Measurements from ENCODE around the gene CYSRT1. TPM values are rescaled to one million over a fixed set of nuclear protein-coding genes. Genes with fewer than 3 reads are reported as not detected.

Gene CYSRT1
- total and polyA plus RNA-seq, 3 donors from 2014 or later, result 3.0 to 5.6 (median 3.7) TPM

DNA sequence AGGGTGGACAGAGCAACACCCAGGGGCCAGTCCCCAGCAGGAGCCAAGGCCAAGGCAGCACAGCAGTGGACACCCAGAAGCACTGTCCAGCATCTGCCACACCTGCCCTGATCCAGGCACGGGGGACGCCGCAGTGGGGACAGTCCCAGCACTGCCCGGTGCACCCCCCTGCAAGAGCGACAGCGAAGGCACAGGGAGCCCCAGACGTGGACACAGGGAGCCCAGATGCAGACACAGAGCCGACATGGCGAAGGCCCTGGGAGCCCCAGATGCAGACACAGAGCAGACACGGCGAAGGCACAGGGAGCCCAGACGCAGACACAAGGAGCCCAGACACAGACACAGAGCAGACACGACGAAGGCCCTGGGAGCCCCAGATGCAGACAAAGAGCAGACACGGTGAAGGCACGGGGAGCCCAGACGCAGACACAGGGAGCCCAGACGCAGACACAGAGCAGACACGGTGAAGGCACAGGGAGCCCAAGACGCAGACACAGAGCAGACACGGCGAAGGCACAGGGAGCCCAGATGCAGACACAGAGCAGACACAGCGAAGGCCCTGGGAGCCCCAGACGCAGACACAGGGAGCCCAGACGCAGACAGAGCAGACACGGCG, 40.9 kb upstream of the CYSRT1 start:
- Histone ChIP-seq H3K4me3 (no peak overlapping the region), H3K9me3 (no peaks in the 10 kb centered on the region), H3K27me3 (no peaks in the 10 kb centered on the region), H3K36me3 (ENCODE audit: low read depth, missing control alignments) (no peaks in the 10 kb centered on the region), H3K27ac (no peak overlapping the region), H3K4me1 (peaks cover 16% of the 10 kb centered on the region)
- intact Hi-C loops (cut with DNase I; ENCODE audit: low total_unique reads), result no loop called here
- 94% methylated on average over 25 to 27 of the region's 27 CpGs for WGBS, 2 donors
- no peak for DNase-seq
- no peak for TF ChIP-seq POLR2A (IDR thresholded peaks at IDR 0.05)
- TF ChIP-seq, protein P1, sequence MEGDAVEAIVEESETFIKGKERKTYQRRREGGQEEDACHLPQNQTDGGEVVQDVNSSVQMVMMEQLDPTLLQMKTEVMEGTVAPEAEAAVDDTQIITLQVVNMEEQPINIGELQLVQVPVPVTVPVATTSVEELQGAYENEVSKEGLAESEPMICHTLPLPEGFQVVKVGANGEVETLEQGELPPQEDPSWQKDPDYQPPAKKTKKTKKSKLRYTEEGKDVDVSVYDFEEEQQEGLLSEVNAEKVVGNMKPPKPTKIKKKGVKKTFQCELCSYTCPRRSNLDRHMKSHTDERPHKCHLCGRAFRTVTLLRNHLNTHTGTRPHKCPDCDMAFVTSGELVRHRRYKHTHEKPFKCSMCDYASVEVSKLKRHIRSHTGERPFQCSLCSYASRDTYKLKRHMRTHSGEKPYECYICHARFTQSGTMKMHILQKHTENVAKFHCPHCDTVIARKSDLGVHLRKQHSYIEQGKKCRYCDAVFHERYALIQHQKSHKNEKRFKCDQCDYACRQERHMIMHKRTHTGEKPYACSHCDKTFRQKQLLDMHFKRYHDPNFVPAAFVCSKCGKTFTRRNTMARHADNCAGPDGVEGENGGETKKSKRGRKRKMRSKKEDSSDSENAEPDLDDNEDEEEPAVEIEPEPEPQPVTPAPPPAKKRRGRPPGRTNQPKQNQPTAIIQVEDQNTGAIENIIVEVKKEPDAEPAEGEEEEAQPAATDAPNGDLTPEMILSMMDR (IDR thresholded peaks at IDR 0.05), result no peak

DNA sequence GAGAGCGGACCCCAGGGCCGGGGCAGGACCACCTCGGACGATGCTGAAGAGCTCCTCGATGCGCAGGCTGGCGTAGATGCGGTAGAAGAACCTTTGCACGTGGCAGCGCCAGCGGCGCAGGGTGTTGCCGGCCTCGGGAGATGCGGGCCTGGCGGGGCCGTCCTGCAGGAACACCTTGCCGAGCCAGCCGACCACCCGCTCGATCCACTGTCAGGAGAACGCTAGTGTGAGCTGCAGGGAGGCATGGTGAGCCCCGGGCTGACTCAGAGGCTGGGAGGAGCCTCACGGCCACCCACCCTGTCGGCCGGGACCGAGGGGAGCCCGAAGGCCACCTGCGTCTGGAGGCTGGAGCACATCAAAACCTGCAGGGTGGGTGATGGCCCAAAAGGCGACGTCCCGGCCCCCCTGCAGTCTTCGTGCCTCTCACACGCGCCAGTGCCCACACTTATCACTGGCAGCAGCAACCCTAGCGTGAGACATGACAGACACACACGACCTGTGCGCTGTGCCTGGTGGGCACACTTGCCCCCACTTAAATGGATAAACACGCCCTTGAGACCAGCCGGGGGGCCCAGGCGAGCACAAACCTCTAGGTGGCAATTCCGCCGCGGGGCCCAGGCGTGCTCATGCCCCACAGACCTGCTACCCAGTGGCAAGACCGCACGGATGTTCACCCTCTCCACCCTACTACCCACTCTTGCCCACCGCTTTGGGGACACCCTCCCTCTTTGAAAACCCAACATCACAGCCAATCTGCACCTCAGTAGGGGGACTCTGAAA, 39.9 kb upstream of the CYSRT1 start:
- WGBS, 2 donors, result 91 to 92% methylated on average over 34 to 48 of the region's 48 CpGs
- Histone ChIP-seq H3K27ac (no peak overlapping the region), H3K9me3 (no peaks in the 10 kb centered on the region), H3K4me3 (no peak overlapping the region), H3K36me3 (ENCODE audit: low read depth, missing control alignments) (no peaks in the 10 kb centered on the region), H3K4me1 (peaks cover 25% of the 10 kb centered on the region), H3K27me3 (no peaks in the 10 kb centered on the region)
- intact Hi-C loops (cut with DNase I; ENCODE audit: low total_unique reads), result no loop called here
- DNase-seq, result no peak
- TF ChIP-seq, protein P1 (IDR thresholded peaks at IDR 0.05), result no peak
- TF ChIP-seq POLR2A (IDR thresholded peaks at IDR 0.05), result no peak

DNA sequence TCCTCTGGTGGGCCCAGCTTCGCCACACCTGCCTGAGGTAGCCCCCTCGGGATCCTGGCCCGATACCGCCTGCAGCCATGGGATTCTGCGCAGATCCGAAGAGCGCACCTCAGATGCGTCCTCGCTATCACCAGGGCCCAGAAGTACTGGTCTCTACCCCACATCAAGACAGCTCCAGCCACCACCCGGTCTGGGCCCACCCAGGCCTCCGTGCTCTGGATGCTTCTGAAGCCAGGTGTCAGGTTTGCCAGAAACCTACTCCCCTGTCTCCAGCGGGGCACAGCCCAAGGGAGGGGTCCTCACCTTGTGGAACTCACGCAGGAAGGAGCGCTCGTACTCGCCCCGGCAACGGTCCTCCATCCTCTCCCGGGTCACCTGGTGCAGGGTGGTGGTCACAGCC, 39.1 kb upstream of the CYSRT1 start:
- H3K27me3 ChIP-seq, result no peaks in the 10 kb centered on the region
- intact Hi-C loops (cut with DNase I; ENCODE audit: low total_unique reads), result no loop called here
- no peak overlapping the region for H3K4me3 ChIP-seq
- no peak overlapping the region for H3K27ac ChIP-seq
- H3K36me3 ChIP-seq (ENCODE audit: low read depth, missing control alignments), result no peaks in the 10 kb centered on the region
- 95% methylated on average over 19 of the region's 19 CpGs; no CpG with 5 or more reads in 1 of the 2 donors for WGBS, 2 donors
- no peaks in the 10 kb centered on the region for H3K9me3 ChIP-seq
- no peak for DNase-seq
- TF ChIP-seq, protein P1 (IDR thresholded peaks at IDR 0.05), result no peak
- TF ChIP-seq POLR2A (IDR thresholded peaks at IDR 0.05), result no peak
- peaks cover 26% of the 10 kb centered on the region for H3K4me1 ChIP-seq

DNA sequence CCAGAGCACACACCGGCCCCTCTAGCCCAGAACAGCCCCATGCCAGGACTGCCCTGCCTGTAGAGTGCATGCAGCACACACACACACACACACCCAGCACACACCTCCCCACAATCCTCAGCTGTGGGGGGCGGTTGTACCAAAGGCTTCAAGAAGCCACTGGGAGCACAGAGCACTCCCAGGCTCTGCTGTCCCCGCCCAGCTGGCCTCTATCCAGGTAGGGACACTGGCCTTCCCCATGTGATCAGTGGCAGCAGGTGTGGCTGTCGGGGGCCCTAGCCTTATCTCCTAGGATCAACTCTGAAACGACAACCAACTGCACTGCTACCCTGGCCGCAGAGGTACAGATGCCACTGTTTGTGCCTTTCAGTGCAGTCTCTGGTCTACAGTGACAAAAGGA, 38.6 kb upstream of the CYSRT1 start:
- TF ChIP-seq, protein P1 (IDR thresholded peaks at IDR 0.05), result no peak
- no peak for TF ChIP-seq POLR2A (IDR thresholded peaks at IDR 0.05)
- Histone ChIP-seq H3K27ac (no peak overlapping the region), H3K36me3 (ENCODE audit: low read depth, missing control alignments) (no peaks in the 10 kb centered on the region), H3K4me3 (no peak overlapping the region), H3K9me3 (no peaks in the 10 kb centered on the region), H3K27me3 (no peaks in the 10 kb centered on the region), H3K4me1 (peaks cover 26% of the 10 kb centered on the region)
- 68 to 74% methylated on average over 3 to 6 of the region's 6 CpGs for WGBS, 2 donors
- no peak for DNase-seq
- intact Hi-C loops (cut with DNase I; ENCODE audit: low total_unique reads), result no loop called here

Measured in testis (tissue), 3 donors.